B cell (primary cell): Measurements from ENCODE around the gene ASXL2.

ENCODE experiments used
- EZH2 ChIP-seq: IDR thresholded peaks from 2 replicates; pipeline ENCODE4 v1.6.1; 2012; ENCODE audit warnings: borderline replicate concordance, low read depth, mild to moderate bottlenecking, moderate library complexity, low read length; ENCODE audit not compliant: insufficient read depth, poor library complexity, severe bottlenecking
- TF ChIP-seq, protein P1 (sequence below): fragments of 200-600 bp; IDR thresholded peaks from one replicate; pipeline ENCODE4 v1.8.0; 2022; ENCODE audit warnings: antibody characterized with exemption, mild to moderate bottlenecking

DNA sequence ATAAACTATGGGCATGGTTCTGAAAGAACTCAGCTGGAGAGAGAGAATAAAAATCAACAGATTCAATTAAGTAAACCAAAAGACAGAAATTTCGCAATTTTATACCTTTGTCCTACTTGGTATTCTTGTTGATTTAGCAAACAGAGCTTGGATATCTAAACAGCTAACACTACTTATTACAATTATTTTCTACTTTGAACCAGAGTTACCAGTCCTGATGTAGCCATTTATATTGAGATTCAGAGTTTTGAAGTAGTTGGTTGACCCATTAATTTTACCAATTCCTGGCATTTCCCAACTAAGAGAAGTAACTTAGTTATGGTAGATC lies 48.9 kb downstream of the ASXL2 start:
- TF ChIP-seq, protein P1, sequence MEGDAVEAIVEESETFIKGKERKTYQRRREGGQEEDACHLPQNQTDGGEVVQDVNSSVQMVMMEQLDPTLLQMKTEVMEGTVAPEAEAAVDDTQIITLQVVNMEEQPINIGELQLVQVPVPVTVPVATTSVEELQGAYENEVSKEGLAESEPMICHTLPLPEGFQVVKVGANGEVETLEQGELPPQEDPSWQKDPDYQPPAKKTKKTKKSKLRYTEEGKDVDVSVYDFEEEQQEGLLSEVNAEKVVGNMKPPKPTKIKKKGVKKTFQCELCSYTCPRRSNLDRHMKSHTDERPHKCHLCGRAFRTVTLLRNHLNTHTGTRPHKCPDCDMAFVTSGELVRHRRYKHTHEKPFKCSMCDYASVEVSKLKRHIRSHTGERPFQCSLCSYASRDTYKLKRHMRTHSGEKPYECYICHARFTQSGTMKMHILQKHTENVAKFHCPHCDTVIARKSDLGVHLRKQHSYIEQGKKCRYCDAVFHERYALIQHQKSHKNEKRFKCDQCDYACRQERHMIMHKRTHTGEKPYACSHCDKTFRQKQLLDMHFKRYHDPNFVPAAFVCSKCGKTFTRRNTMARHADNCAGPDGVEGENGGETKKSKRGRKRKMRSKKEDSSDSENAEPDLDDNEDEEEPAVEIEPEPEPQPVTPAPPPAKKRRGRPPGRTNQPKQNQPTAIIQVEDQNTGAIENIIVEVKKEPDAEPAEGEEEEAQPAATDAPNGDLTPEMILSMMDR: no peak
- no peak for TF ChIP-seq EZH2
